ENCODE results near the gene NOTCH2.

The NOTCH2 gene

GRCh38 chr1:119948342-119949214 is 120.9 kb downstream of the NOTCH2 start:
- peak; percentile 51 to 72 (median 66) for DNase-seq (ENCODE audit: low read depth in 2 of 3, low spot score in 1 of 3)

DNA sequence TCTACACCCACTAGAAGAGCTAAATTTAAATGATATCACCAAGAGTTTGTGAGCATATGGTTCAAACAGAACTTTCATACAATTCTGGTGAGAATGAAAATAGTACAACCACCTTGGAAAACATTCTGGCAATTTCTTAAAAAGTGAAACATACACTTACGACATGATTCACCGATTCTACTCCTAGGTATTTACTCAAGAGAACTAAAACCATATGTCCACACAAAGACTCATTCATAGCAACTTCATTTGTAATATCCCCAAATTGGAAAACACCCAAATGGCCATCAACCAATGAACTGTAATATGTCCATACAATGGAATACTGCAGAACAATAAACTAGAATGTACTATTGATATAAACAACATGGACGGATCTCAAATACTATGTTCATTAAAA is 122.0 kb downstream of the NOTCH2 start:
- no peak for DNase-seq (ENCODE audit: low read depth in 2 of 3, low spot score in 1 of 3)

GRCh38 chr1:119946724-119947123 is 122.7 kb downstream of the NOTCH2 start:
- DNase-seq (ENCODE audit: low read depth in 2 of 3, low spot score in 1 of 3): no peak

- DNase-seq (ENCODE audit: low read depth in 2 of 3, low spot score in 1 of 3): no peak
Measured at GRCh38 chr1:119943216-119943615, 126.2 kb downstream of the NOTCH2 start.

DNA sequence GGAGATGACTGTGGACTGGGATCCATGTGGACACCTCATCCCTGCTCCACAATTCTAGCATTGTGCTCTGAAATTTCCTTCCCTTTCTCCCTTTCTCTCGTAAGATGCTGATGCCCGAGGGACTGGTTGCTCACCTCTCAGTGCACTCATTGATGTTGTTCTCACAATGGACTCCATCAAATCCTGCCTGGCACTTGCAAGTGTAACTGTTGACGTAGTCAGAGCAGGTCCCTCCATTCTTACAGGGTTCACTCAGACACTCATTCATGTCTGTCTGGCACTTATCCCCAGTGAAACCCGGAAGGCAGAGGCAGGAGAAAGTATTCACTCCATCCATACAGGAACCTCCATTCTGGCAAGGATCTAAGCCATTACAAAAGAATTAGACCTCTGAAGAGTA is 128.1 kb downstream of the NOTCH2 start:
- DNase-seq (ENCODE audit: low read depth in 2 of 3, low spot score in 1 of 3): no peak

DNA sequence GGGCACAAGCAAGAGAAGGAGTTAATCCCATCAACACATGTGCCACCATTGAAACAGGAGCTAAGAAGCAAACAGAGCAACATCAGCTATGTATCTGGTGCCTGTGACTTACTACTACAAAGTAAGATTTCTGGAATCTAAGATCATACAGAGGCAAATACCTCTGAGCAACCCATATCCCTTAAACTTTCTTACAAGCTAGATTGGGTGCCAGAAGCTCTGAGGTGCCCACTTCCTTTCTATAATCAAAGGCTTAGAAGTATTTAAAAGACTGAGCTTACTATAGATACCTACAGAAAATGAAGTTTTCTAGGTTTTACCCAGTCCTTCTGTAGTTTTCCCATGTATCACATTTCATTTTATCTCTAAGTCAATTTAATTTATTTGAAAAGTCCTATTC is 128.8 kb downstream of the NOTCH2 start:
- DNase-seq (ENCODE audit: low read depth in 2 of 3, low spot score in 1 of 3): no peak

GRCh38 chr1:119937198-119937597 is 132.3 kb downstream of the NOTCH2 start:
- DNase-seq (ENCODE audit: low read depth in 2 of 3, low spot score in 1 of 3): no peak

- no peak for DNase-seq (ENCODE audit: low read depth in 2 of 3, low spot score in 1 of 3)
Measured at GRCh38 chr1:119935915-119936314, 133.5 kb downstream of the NOTCH2 start.

GRCh38 chr1:119935373-119935772 is 134.1 kb downstream of the NOTCH2 start:
- DNase-seq (ENCODE audit: low read depth in 2 of 3, low spot score in 1 of 3): no peak

GRCh38 chr1:119933397-119933796 is 136.1 kb downstream of the NOTCH2 start:
- DNase-seq (ENCODE audit: low read depth in 2 of 3, low spot score in 1 of 3): no peak

GRCh38 chr1:119929643-119930315 is 139.7 kb downstream of the NOTCH2 start:
- DNase-seq (ENCODE audit: low read depth in 2 of 3, low spot score in 1 of 3): no peak

DNA sequence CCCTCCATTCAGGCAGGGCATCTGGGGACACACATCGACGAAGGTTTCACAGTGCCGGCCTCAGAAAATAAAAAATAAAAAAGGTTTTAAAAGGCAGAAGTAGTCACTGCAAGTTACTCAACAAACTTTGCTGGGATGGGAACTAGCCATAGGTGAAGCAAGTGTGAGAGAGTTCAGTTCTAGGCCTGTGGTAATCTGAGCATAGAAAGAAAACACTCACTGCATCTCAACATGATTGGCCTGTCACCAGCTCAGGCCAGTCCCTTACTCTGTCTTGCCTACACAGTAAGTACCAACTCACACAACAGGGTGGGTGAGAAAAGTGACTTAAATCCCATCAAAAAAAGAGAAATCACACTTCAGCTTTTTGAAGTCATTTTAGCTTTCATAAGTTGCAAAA is 142.9 kb downstream of the NOTCH2 start:
- no peak for DNase-seq (ENCODE audit: low read depth in 2 of 3, low spot score in 1 of 3)

- no peak for DNase-seq (ENCODE audit: low read depth in 2 of 3, low spot score in 1 of 3)
Measured at GRCh38 chr1:119924948-119925898, 144.2 kb downstream of the NOTCH2 start.

GRCh38 chr1:119920104-119920968 is 149.1 kb downstream of the NOTCH2 start:
- no peak for DNase-seq (ENCODE audit: low read depth in 2 of 3, low spot score in 1 of 3)

- DNase-seq (ENCODE audit: low read depth in 2 of 3, low spot score in 1 of 3): no peak
Measured at GRCh38 chr1:119919241-119919640, 150.2 kb downstream of the NOTCH2 start.

- DNase-seq (ENCODE audit: low read depth in 2 of 3, low spot score in 1 of 3): no peak
Measured at GRCh38 chr1:119918301-119918700, 151.2 kb downstream of the NOTCH2 start.

DNA sequence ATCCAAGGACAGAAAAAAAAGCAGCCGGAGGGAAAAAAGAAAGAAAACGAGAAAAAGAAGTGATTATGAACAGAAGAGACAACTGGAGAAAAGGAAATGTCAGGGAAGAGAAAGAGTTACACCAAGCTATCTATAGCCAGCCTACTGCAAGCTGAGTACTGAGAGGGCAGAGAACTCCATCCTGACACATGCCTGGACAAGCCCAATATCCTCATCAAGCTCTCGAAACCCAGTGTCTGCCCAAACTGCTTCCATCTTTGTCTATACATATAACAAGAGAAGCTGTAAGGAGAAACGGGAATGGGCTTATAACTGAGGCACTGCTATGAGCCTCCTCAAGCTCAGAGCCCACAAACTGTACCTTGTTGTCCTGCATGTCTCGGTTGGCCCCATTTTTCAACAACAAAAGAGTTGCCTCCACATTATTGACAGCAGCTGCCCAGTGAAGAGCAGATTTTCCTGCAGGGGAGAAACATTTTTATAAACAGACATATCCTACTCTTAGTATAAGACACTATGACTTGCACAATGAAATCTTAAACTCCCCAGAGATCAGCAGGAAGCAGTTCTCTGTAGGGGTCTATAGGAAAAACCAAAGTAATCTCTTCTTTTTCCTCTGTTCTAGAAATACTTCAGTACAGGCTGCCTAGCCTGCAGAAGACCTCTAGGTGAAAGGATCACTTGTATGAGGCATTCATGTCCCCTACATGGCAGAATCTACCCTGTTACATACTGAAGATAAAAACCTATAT is 152.0 kb downstream of the NOTCH2 start:
- no peak for DNase-seq (ENCODE audit: low read depth in 2 of 3, low spot score in 1 of 3)

DNA sequence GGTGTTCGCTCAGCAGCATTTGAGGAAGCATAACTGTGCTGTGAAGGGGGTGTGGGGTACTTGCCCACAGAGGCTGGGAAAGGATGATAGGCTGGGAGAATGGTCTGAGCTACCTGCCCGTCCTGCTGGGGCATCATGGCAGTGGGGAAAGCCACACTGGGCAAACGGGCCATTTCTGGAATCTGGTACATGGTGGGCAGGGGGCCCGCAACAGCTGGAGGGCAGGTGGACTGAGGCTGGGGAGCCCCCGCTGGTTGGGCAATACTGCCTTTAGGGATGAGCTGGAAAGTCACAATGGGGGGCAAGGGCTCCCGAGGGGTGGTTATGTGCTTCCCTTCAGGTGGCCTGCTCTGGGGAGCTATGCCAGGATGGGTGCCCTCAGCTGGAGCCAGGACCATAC is 153.9 kb downstream of the NOTCH2 start:
- no peak for DNase-seq (ENCODE audit: low read depth in 2 of 3, low spot score in 1 of 3)

DNA sequence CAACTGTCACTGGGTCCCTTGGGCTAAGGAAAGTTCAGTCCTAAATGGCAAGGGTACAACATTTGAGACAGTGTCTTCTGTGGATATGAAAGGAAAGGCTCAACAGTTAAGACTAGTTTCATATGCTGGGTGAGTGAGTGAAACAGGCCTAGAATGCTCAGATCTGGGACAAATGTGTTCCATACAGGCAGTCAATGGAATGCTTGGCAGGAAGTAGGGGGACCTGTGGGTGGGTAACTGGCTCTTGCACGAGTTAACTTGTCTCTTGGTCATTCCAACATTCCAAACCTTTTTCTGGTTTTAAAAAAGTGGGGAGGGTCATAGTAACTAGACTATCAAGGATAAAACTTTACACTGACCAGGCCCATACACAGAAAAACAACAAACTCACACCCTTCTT is 155.4 kb downstream of the NOTCH2 start:
- DNase-seq (ENCODE audit: low read depth in 2 of 3, low spot score in 1 of 3): no peak

- DNase-seq (ENCODE audit: low read depth in 2 of 3, low spot score in 1 of 3): no peak
Measured at GRCh38 chr1:119912963-119913362, 156.5 kb downstream of the NOTCH2 start.

All from stimulated activated CD4-positive, alpha-beta T cell treated with anti-CD3 and anti-CD28 coated beads, Interleukin-12 subunit alpha, Interleukin-12 subunit beta, amount 100 ng/mL, for 48 hours (primary cell).